ENCODE results near the gene GRM4. TPM values are rescaled to one million over a fixed set of nuclear protein-coding genes. Genes with fewer than 3 reads are reported as not detected.

The GRM4 gene
- total RNA-seq, 1 experiment from 2014 or later: not detected

GRCh38 chr6:34177181-34177591 is 31.3 kb upstream of the GRM4 start:
- ChIA-PET POLR2A (ENCODE audit: unreplicated experiment) (no interaction called here), CTCF (no interaction called here)
- H2AFZ ChIP-seq: no peak overlapping the region
- peak overlapping the region; percentile 4; the same call in 1 of the 2 replicates for H3K4me2 ChIP-seq
- no peak overlapping the region for H3K4me3 ChIP-seq
- BruUV-seq (replicated peaks): no TSS peak
- H4K20me1 ChIP-seq (ENCODE audit: insufficient read depth): no peaks in the 10 kb centered on the region
- intact Hi-C loops (cut with micrococcal nuclease; ENCODE audit: unreplicated experiment): no loop called here
- no peak for DNase-seq
- peaks cover 14% of the 10 kb centered on the region for H3F3A ChIP-seq (ENCODE audit: insufficient read depth, low read depth)
- no peaks in the 10 kb centered on the region for H3K36me3 ChIP-seq (ENCODE audit: low read depth)
- H3K27me3 ChIP-seq (ENCODE audit: insufficient read depth, low read depth): no peaks in the 10 kb centered on the region
- no peak overlapping the region for H3K27ac ChIP-seq
- H3K9me3 ChIP-seq (ENCODE audit: insufficient read depth, low read depth): no peaks in the 10 kb centered on the region
- TF ChIP-seq EZH2 (IDR thresholded peaks at IDR 0.05; ENCODE audit: low read depth): no peak
- TF ChIP-seq, protein P1, sequence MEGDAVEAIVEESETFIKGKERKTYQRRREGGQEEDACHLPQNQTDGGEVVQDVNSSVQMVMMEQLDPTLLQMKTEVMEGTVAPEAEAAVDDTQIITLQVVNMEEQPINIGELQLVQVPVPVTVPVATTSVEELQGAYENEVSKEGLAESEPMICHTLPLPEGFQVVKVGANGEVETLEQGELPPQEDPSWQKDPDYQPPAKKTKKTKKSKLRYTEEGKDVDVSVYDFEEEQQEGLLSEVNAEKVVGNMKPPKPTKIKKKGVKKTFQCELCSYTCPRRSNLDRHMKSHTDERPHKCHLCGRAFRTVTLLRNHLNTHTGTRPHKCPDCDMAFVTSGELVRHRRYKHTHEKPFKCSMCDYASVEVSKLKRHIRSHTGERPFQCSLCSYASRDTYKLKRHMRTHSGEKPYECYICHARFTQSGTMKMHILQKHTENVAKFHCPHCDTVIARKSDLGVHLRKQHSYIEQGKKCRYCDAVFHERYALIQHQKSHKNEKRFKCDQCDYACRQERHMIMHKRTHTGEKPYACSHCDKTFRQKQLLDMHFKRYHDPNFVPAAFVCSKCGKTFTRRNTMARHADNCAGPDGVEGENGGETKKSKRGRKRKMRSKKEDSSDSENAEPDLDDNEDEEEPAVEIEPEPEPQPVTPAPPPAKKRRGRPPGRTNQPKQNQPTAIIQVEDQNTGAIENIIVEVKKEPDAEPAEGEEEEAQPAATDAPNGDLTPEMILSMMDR (conservative IDR thresholded peaks at IDR 0.05): no peak
- H3K4me1 ChIP-seq (replicated peaks; ENCODE audit: insufficient read depth): peaks cover 24% of the 10 kb centered on the region
- H3K79me2 ChIP-seq (ENCODE audit: low read depth): no peaks in the 10 kb centered on the region
- no peaks in the 10 kb centered on the region for H3K9me2 ChIP-seq (ENCODE audit: insufficient read depth)

GRCh38 chr6:34176261-34177031 is 30.6 kb upstream of the GRM4 start:
- Histone ChIP-seq H3K4me1 (replicated peaks; ENCODE audit: insufficient read depth) (peaks cover 24% of the 10 kb centered on the region), H3K4me2 (peak overlapping the region; percentile 4; the same call in 1 of the 2 replicates), H4K20me1 (ENCODE audit: insufficient read depth) (no peaks in the 10 kb centered on the region), H3F3A (ENCODE audit: insufficient read depth, low read depth) (peaks cover 14% of the 10 kb centered on the region), H3K9me2 (ENCODE audit: insufficient read depth) (no peaks in the 10 kb centered on the region), H3K36me3 (ENCODE audit: low read depth) (no peaks in the 10 kb centered on the region), H2AFZ (no peak overlapping the region), H3K4me3 (no peak overlapping the region), H3K79me2 (ENCODE audit: low read depth) (no peaks in the 10 kb centered on the region), H3K27me3 (ENCODE audit: insufficient read depth, low read depth) (no peaks in the 10 kb centered on the region), H3K27ac (no peak overlapping the region), H3K9me3 (ENCODE audit: insufficient read depth, low read depth) (no peaks in the 10 kb centered on the region)
- CTCF ChIA-PET: no interaction called here
- no TSS peak for BruUV-seq (replicated peaks)
- POLR2A ChIA-PET (ENCODE audit: unreplicated experiment): interaction anchor here (0.5 to 0.6 kb wide), 2 partner anchors 591 to 692 kb away, joined by 3 to 14 read pairs; no protein-coding TSS in a partner anchor
- TF ChIP-seq EZH2 (IDR thresholded peaks at IDR 0.05; ENCODE audit: low read depth): no peak
- TF ChIP-seq, protein P1 (conservative IDR thresholded peaks at IDR 0.05): no peak
- DNase-seq: no peak
- intact Hi-C loops (cut with micrococcal nuclease; ENCODE audit: unreplicated experiment): no loop called here

DNA sequence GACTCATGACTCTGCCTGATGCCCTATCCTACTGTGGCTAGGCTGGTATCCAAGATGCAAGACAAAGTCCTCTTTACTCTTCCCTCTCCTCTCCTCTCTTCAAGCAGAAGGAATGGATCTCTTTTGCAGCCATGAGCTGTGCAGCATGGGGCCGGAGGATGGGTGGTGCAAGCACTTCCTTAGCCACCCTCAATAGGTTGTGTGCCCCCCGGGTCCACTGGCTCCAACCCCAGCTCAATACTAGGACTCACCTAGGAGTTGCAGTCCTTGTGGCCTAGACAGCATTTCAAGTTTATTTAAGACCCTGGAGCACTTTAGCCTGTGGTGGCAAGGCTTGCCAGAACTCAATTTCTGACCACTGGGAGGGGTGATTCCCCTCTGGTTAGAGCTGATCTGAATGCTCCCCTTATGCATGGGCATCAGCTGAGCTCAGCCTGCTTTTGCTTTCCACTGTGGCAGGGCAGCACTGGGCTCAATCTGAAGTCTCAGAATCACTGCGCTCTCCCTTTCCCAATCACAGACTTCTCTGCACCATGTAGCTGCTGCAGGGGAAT is 29.0 kb upstream of the GRM4 start:
- no TSS peak for BruUV-seq (replicated peaks)
- intact Hi-C loops (cut with micrococcal nuclease; ENCODE audit: unreplicated experiment): no loop called here
- H3K27ac ChIP-seq: no peak overlapping the region
- TF ChIP-seq, protein P1 (conservative IDR thresholded peaks at IDR 0.05): no peak
- no peak for TF ChIP-seq EZH2 (IDR thresholded peaks at IDR 0.05; ENCODE audit: low read depth)
- no peaks in the 10 kb centered on the region for H4K20me1 ChIP-seq (ENCODE audit: insufficient read depth)
- H3K9me3 ChIP-seq (ENCODE audit: insufficient read depth, low read depth): no peaks in the 10 kb centered on the region
- H3K36me3 ChIP-seq (ENCODE audit: low read depth): no peaks in the 10 kb centered on the region
- ChIA-PET POLR2A (ENCODE audit: unreplicated experiment) (no interaction called here), CTCF (no interaction called here)
- 0 out of 2 replicates have a peak, but pooled peaks cover 3% of the 10 kb centered on the region for H3F3A ChIP-seq (ENCODE audit: insufficient read depth, low read depth)
- H3K4me2 ChIP-seq: no peak overlapping the region
- DNase-seq: no peak
- no peak overlapping the region for H2AFZ ChIP-seq
- H3K27me3 ChIP-seq (ENCODE audit: insufficient read depth, low read depth): no peaks in the 10 kb centered on the region
- peaks cover 17% of the 10 kb centered on the region for H3K4me1 ChIP-seq (replicated peaks; ENCODE audit: insufficient read depth)
- no peak overlapping the region for H3K4me3 ChIP-seq
- no peaks in the 10 kb centered on the region for H3K79me2 ChIP-seq (ENCODE audit: low read depth)
- H3K9me2 ChIP-seq (ENCODE audit: insufficient read depth): no peaks in the 10 kb centered on the region

Measured in PC-9 (cell line).